22Rv1 (cell line): Measurements from ENCODE around the gene RNF220.

ENCODE experiments used
- ZFX ChIP-seq: fragments of 450-650 bp; IDR thresholded peaks from 2 replicates; pipeline ENCODE4 v1.6.1; 2017; ENCODE audit warnings: antibody characterized with exemption, borderline replicate concordance
- TF ChIP-seq, protein P1 (sequence below): fragments of 450-650 bp; IDR thresholded peaks from 2 replicates; pipeline ENCODE4 v1.5.1; 2017; ENCODE audit warnings: mild to moderate bottlenecking

GRCh38 chr1:44437107-44437716 lies 32.2 kb downstream of the RNF220 start:
- TF ChIP-seq, protein P1, sequence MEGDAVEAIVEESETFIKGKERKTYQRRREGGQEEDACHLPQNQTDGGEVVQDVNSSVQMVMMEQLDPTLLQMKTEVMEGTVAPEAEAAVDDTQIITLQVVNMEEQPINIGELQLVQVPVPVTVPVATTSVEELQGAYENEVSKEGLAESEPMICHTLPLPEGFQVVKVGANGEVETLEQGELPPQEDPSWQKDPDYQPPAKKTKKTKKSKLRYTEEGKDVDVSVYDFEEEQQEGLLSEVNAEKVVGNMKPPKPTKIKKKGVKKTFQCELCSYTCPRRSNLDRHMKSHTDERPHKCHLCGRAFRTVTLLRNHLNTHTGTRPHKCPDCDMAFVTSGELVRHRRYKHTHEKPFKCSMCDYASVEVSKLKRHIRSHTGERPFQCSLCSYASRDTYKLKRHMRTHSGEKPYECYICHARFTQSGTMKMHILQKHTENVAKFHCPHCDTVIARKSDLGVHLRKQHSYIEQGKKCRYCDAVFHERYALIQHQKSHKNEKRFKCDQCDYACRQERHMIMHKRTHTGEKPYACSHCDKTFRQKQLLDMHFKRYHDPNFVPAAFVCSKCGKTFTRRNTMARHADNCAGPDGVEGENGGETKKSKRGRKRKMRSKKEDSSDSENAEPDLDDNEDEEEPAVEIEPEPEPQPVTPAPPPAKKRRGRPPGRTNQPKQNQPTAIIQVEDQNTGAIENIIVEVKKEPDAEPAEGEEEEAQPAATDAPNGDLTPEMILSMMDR, result no peak
- no peak for TF ChIP-seq ZFX
